ENCODE results near the gene AKT1S1.
"Not testable (repeated sequence)": the region's sequence is repeated elsewhere in the genome, so short reads cannot be mapped to it uniquely, and the experiment has no call there.

AKT1S1 gene

GRCh38 chr19:49877020-49877878, at the start of gene AKT1S1, which contains the start of gene TBC1D17:
Gene AKT1S1, minus strand, starts transcription at chr19:49877355. Its CDS starts 4,060 bp downstream, at chr19:49873295.
Gene TBC1D17, plus strand, starts transcription at chr19:49877702. Its CDS starts 22 bp downstream, at chr19:49877724.
- peaks cover 0 to 5% (median 0%) of the 10 kb centered on the region in 11 experiments; a peak in 2 of 22 replicates for H4K20me1 ChIP-seq

GRCh38 chr19:49926515-49926914, 49.4 kb upstream of the AKT1S1 start:
- H3K4me2 ChIP-seq: peak overlapping the region; percentile 89 to 99 (median 95)
- no peak for TF ChIP-seq Cebpa-rat (IDR thresholded peaks at IDR 0.05)
- no peaks in the 10 kb centered on the region for H3K27me3 ChIP-seq
- H3K4me1 ChIP-seq: peaks cover 80 to 83% (median 82%) of the 10 kb centered on the region in 10 experiments
- H3K36me3 ChIP-seq: peaks cover 66 to 79% (median 75%) of the 10 kb centered on the region in 11 experiments
- H3K27ac ChIP-seq: peak overlapping the region in 3 of 11 experiments; percentile 95 to 99 (median 97); a peak in 4 of 22 replicates
- peak overlapping the region in 10 of 11 experiments; percentile 94 to 100 (median 98); a peak in 13 of 22 replicates for H3K9ac ChIP-seq
- no peaks in the 10 kb centered on the region; a peak in 1 of 22 replicates for H3K9me3 ChIP-seq (replicated peaks in 1 of 11)
- peak overlapping the region in 9 of 10 experiments; percentile 75 to 98 (median 84); a peak in 10 of 20 replicates for H3K4me3 ChIP-seq
- peaks cover 54 to 82% (median 76%) of the 10 kb centered on the region in 11 experiments; a peak in 21 of 22 replicates for H4K20me1 ChIP-seq

More at GRCh38 chr19:49877020-49877878, at the start of gene AKT1S1, which contains the start of gene TBC1D17:
- Histone ChIP-seq H3K4me2 (peak within 1 kb of the TSS; percentile 83 to 99 (median 97)), H3K4me3 (peak within 1 kb of the TSS; percentile 80 to 99 (median 90)), H3K36me3 (peaks cover 21 to 56% (median 31%) of the 10 kb centered on the region in 11 experiments), H3K9ac (peak within 1 kb of the TSS; percentile 93 to 98 (median 97)), H3K4me1 (peaks cover 28 to 76% (median 46%) of the 10 kb centered on the region in 10 experiments), H3K9me3 (replicated peaks in 1 of 11) (no peaks in the 10 kb centered on the region; a peak in 1 of 22 replicates), H3K27ac (peak within 1 kb of the TSS; percentile 92 to 99 (median 98)), H3K27me3 (no peaks in the 10 kb centered on the region)
- TF ChIP-seq Cebpa-rat (IDR thresholded peaks at IDR 0.05): no peak

DNA sequence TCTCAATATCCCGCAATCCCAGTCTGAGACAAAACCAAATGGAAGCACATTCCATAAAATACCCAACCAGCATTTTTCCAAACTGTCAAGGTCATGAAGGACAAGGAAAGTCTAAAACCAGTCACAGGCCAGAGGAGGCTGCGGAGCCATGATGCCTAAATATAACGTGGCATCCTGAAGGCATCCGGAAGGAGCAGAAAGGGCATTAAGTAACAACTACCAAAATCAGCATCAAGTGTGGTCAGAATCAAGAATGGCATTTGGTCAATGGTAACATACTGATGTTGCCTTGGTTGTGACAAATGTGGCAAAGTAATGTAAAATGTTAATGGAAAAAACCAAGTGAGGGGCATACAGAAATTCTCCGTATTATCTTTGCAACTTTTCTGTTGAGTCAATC, 48.3 kb upstream of the AKT1S1 start:
- TF ChIP-seq Cebpa-rat (IDR thresholded peaks at IDR 0.05): no peak
- H4K20me1 ChIP-seq: peaks cover 54 to 82% (median 79%) of the 10 kb centered on the region in 11 experiments; a peak in 21 of 22 replicates
- peak overlapping the region in 6 of 10 experiments; percentile 3 to 51 (median 42); a peak in 3 of 20 replicates for H3K4me3 ChIP-seq
- H3K27ac ChIP-seq: peak overlapping the region in 5 of 11 experiments; percentile 14 to 83 (median 75); a peak in 4 of 22 replicates
- H3K4me2 ChIP-seq: peak overlapping the region; percentile 89 to 99 (median 95)
- peaks cover 66 to 79% (median 75%) of the 10 kb centered on the region in 11 experiments for H3K36me3 ChIP-seq
- no peaks in the 10 kb centered on the region for H3K27me3 ChIP-seq
- H3K4me1 ChIP-seq: peaks cover 79 to 83% (median 82%) of the 10 kb centered on the region in 10 experiments
- no peaks in the 10 kb centered on the region; a peak in 1 of 22 replicates for H3K9me3 ChIP-seq (replicated peaks in 1 of 11)
- peak overlapping the region in 8 of 11 experiments; percentile 31 to 79 (median 69); a peak in 12 of 22 replicates for H3K9ac ChIP-seq

GRCh38 chr19:49924881-49925210, 47.7 kb upstream of the AKT1S1 start:
- Histone ChIP-seq H3K4me1 (peaks cover 75 to 84% (median 83%) of the 10 kb centered on the region in 10 experiments), H3K9ac (peak overlapping the region; percentile 49 to 79 (median 62)), H3K4me2 (peak overlapping the region; percentile 89 to 99 (median 95)), H4K20me1 (peaks cover 55 to 86% (median 83%) of the 10 kb centered on the region in 11 experiments; a peak in 21 of 22 replicates), H3K36me3 (peaks cover 70 to 83% (median 80%) of the 10 kb centered on the region in 11 experiments), H3K27ac (peak overlapping the region; percentile 49 to 83 (median 60); a peak in 19 of 22 replicates), H3K4me3 (peak overlapping the region; percentile 29 to 51 (median 38); a peak in 17 of 20 replicates)
- not testable (repeated sequence) for H3K27me3 ChIP-seq; H3K9me3 ChIP-seq (replicated peaks in 1 of 11)

GRCh38 chr19:49924004-49924880, 47.1 kb upstream of the AKT1S1 start:
- peaks cover 61 to 92% (median 89%) of the 10 kb centered on the region in 11 experiments for H4K20me1 ChIP-seq
- H3K27me3 ChIP-seq: no peaks in the 10 kb centered on the region
- peak overlapping the region; percentile 89 to 99 (median 95) for H3K4me2 ChIP-seq
- H3K4me1 ChIP-seq: peaks cover 75 to 90% (median 86%) of the 10 kb centered on the region in 10 experiments
- no peaks in the 10 kb centered on the region for H3K9me3 ChIP-seq (replicated peaks in 1 of 11)
- H3K4me3 ChIP-seq: peak overlapping the region; percentile 29 to 51 (median 38); a peak in 19 of 20 replicates
- H3K36me3 ChIP-seq: peaks cover 72 to 89% (median 86%) of the 10 kb centered on the region in 11 experiments
- peak overlapping the region; percentile 49 to 83 (median 60); a peak in 20 of 22 replicates for H3K27ac ChIP-seq
- peak overlapping the region; percentile 49 to 79 (median 62) for H3K9ac ChIP-seq
- TF ChIP-seq Cebpa-rat (IDR thresholded peaks at IDR 0.05): peak in 2 of 11 experiments; percentile 34 to 73; a peak in 2 of 22 replicates

DNA sequence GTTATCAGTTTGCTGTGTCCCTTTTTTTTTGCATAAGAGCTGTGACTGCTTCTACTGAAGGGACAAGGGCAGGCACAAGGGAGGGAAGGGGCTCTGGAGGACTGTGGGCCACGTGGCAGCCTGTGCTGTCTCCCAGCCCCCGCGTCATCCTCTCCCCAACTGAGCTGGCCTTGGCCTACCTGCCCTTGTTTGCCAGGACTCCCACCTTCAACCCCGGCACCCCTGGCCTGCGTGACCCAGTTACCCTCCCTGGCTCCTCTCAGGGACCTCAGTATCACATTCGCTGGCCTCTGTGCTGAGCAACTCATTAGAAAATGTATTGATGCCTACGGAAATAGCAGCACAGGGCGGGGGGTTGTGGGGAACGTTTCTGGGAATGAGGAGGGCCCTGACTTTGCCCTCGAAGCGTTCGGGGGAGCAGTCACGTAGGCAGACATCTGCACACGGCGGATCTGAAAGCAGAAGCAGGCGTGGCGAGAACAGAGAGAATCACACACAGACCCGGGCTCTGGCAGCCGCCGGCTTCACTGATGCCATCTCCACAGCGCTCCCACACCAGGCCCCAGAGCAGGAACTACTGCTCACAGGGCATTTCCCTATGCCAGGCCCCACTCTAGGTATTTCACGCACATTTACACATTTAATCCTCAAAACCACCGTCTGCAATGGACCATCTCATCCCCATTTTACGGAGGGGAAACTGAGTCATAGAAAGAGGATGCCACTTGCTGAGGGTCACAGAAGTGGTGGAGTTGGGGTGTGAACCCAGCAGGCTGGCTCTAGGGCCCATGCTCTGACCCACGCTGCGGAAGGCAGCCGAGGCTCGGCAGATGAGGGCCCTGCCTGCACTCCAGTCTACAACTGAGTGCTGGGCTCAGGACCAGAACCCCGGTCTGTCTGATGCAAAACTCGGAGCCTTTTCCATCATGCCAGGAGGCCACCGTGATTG, 46.2 kb upstream of the AKT1S1 start:
- Histone ChIP-seq H3K4me2 (peak overlapping the region; percentile 89 to 99 (median 95)), H3K9ac (peak overlapping the region; percentile 50 to 79 (median 62); a peak in 21 of 22 replicates), H3K27me3 (no peaks in the 10 kb centered on the region), H3K9me3 (replicated peaks in 1 of 11) (no peaks in the 10 kb centered on the region), H3K4me1 (peaks cover 76 to 96% (median 89%) of the 10 kb centered on the region in 10 experiments), H3K4me3 (peak overlapping the region in 3 of 10 experiments; percentile 29 to 44 (median 34); a peak in 4 of 20 replicates), H3K36me3 (peaks cover 77 to 96% (median 92%) of the 10 kb centered on the region in 11 experiments), H3K27ac (peak overlapping the region; percentile 49 to 83 (median 60); a peak in 20 of 22 replicates), H4K20me1 (peaks cover 68 to 100% (median 97%) of the 10 kb centered on the region in 11 experiments)
- no peak for TF ChIP-seq Cebpa-rat (IDR thresholded peaks at IDR 0.05)
